ENCODE results near the gene TMCC3.

TMCC3 gene

DNA sequence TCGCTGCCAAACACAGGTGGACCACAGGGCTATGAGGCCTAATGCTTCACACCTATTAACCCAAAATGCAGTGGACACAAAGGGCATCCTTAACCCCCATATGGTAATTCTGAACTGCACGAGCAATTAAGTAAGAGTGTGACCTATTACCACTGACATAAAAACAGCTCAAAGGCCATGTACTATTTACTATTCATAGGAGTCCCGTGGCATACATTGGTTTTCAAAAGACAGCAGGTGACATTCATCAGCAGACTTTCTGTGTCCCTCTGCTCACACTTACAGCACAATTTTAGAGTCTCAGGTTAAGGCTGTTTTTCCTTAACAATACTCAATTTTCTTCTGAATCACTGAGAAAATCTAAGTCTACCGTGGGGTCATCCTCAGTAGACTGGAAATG lies 23.1 kb upstream of the TMCC3 start:
- no peak overlapping the region for H3K9ac ChIP-seq (ENCODE audit: low read depth in 1 of 2, low read length in 2 of 2)
- H3K27me3 ChIP-seq (ENCODE audit: control insufficient read depth in 2 of 2, insufficient read depth in 2 of 2, low read length in 2 of 2) = no peaks in the 10 kb centered on the region
- no peak overlapping the region for H3K27ac ChIP-seq (ENCODE audit: low read depth in 2 of 2, low read length in 2 of 2)
- no peaks in the 10 kb centered on the region for H3K9me3 ChIP-seq (ENCODE audit: control insufficient read depth in 2 of 2, low read length in 2 of 2)
- H3K4me3 ChIP-seq (ENCODE audit: low read length in 2 of 2) = no peak overlapping the region
- no peaks in the 10 kb centered on the region for H3K36me3 ChIP-seq (ENCODE audit: control insufficient read depth in 2 of 2, insufficient read depth in 2 of 2, low read length in 2 of 2)
- H3K4me1 ChIP-seq (ENCODE audit: control insufficient read depth in 2 of 2, insufficient read depth in 2 of 2, low read length in 2 of 2) = peaks cover 4 to 7% of the 10 kb centered on the region in 2 donors

DNA sequence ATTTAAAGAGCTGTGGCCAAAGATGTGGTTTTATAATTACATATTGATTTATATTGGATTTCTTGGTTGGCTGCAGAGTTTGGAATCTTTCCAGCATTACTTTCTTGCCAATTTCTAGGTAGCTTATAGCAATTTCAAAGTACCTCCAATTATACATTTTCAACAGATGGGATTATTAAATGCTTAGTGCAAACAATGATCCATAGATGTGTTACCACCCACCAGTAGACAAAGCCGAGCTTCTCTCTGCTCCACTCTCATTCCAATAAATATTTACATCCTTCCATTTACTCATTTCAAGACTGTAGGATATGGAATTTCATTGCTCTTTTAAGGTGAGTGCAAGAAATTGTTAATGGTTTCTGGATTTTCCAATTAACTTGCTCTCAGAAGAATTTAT lies 21.6 kb upstream of the TMCC3 start:
- Histone ChIP-seq H3K4me1 (ENCODE audit: control insufficient read depth in 2 of 2, insufficient read depth in 2 of 2, low read length in 2 of 2) (peaks cover 4 to 7% of the 10 kb centered on the region in 2 donors), H3K27ac (ENCODE audit: low read depth in 2 of 2, low read length in 2 of 2) (no peak overlapping the region), H3K27me3 (ENCODE audit: control insufficient read depth in 2 of 2, insufficient read depth in 2 of 2, low read length in 2 of 2) (no peaks in the 10 kb centered on the region), H3K4me3 (ENCODE audit: low read length in 2 of 2) (no peak overlapping the region), H3K36me3 (ENCODE audit: control insufficient read depth in 2 of 2, insufficient read depth in 2 of 2, low read length in 2 of 2) (no peaks in the 10 kb centered on the region), H3K9me3 (ENCODE audit: control insufficient read depth in 2 of 2, low read length in 2 of 2) (no peaks in the 10 kb centered on the region), H3K9ac (ENCODE audit: low read depth in 1 of 2, low read length in 2 of 2) (no peak overlapping the region)

DNA sequence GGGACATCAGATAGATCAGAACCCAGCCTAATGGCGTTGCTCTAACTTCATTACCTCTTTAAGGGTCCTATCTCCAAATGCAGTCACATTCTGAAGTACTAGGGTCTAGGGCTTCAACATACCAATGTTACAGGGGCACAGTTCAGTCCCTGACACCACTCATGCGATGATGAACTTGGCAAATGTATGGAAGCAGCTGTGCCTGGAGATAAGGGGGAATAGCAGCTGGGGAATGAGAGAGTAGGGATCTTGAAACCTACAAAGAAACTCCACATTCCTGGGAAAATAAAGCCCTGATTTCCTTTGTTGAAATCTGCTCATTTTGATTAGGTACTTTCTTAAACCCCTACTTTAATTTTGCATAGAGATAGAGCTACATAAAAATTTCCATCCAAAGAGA lies 20.5 kb upstream of the TMCC3 start:
- Histone ChIP-seq H3K9ac (ENCODE audit: low read depth in 1 of 2, low read length in 2 of 2) (no peak overlapping the region), H3K9me3 (ENCODE audit: control insufficient read depth in 2 of 2, low read length in 2 of 2) (no peaks in the 10 kb centered on the region), H3K27me3 (ENCODE audit: control insufficient read depth in 2 of 2, insufficient read depth in 2 of 2, low read length in 2 of 2) (no peaks in the 10 kb centered on the region), H3K36me3 (ENCODE audit: control insufficient read depth in 2 of 2, insufficient read depth in 2 of 2, low read length in 2 of 2) (no peaks in the 10 kb centered on the region), H3K27ac (ENCODE audit: low read depth in 2 of 2, low read length in 2 of 2) (no peak overlapping the region), H3K4me3 (ENCODE audit: low read length in 2 of 2) (no peak overlapping the region), H3K4me1 (ENCODE audit: control insufficient read depth in 2 of 2, insufficient read depth in 2 of 2, low read length in 2 of 2) (peaks cover 0 to 3% of the 10 kb centered on the region in 2 donors)

DNA sequence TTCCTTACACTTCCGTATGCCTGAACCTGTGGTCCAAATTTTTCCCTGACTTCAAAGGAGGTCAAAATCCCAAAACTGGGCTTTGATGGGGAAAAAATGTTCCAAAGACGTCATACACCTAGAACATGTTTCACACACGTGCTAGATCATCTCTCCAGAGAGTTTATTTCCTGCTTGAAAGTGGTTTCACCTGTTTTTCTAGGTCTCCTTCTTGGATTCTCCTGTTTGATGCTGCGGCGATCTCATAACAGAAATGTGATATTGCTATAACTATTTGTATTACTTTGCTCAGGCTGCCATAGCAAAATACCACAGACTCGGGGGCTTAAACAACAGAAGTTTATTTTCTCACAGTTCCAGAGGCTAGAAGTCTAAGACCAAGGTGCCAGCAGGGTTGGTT lies 19.7 kb upstream of the TMCC3 start:
- Histone ChIP-seq H3K4me3 (ENCODE audit: low read length in 2 of 2) (no peak overlapping the region), H3K36me3 (ENCODE audit: control insufficient read depth in 2 of 2, insufficient read depth in 2 of 2, low read length in 2 of 2) (no peaks in the 10 kb centered on the region), H3K9ac (ENCODE audit: low read depth in 1 of 2, low read length in 2 of 2) (no peak overlapping the region), H3K27ac (ENCODE audit: low read depth in 2 of 2, low read length in 2 of 2) (no peak overlapping the region), H3K27me3 (ENCODE audit: control insufficient read depth in 2 of 2, insufficient read depth in 2 of 2, low read length in 2 of 2) (no peaks in the 10 kb centered on the region), H3K4me1 (ENCODE audit: control insufficient read depth in 2 of 2, insufficient read depth in 2 of 2, low read length in 2 of 2) (no peaks in the 10 kb centered on the region), H3K9me3 (ENCODE audit: control insufficient read depth in 2 of 2, low read length in 2 of 2) (no peaks in the 10 kb centered on the region)

DNA sequence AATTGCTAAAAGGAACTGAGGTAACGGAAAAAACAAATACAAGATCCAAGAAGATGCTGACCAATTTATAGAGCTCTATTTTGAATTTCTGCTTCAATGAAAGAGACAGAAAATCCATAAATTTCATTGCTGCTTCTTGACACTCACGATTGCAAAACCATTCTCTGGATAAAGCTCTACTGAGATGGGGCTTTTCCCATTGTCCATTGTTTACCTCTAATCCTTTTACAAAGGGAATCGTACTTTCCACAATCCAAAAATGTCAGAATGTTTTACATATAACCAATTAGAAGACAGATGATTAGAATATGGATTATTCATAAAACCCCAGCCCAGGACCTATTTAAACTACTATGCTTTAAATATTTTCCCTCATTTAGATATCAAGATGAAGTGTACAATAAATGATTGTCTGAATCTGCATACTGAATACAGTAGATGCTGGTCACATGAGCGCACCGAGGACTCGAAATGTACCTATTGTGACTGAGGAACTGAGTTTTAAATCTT lies 16.7 kb upstream of the TMCC3 start:
- Histone ChIP-seq H3K27me3 (ENCODE audit: control insufficient read depth in 2 of 2, insufficient read depth in 2 of 2, low read length in 2 of 2) (no peaks in the 10 kb centered on the region), H3K27ac (ENCODE audit: low read depth in 2 of 2, low read length in 2 of 2) (no peak overlapping the region), H3K9ac (ENCODE audit: low read depth in 1 of 2, low read length in 2 of 2) (no peak overlapping the region), H3K4me1 (ENCODE audit: control insufficient read depth in 2 of 2, insufficient read depth in 2 of 2, low read length in 2 of 2) (no peaks in the 10 kb centered on the region), H3K4me3 (ENCODE audit: low read length in 2 of 2) (no peak overlapping the region), H3K36me3 (ENCODE audit: control insufficient read depth in 2 of 2, insufficient read depth in 2 of 2, low read length in 2 of 2) (no peaks in the 10 kb centered on the region), H3K9me3 (ENCODE audit: control insufficient read depth in 2 of 2, low read length in 2 of 2) (no peaks in the 10 kb centered on the region)

DNA sequence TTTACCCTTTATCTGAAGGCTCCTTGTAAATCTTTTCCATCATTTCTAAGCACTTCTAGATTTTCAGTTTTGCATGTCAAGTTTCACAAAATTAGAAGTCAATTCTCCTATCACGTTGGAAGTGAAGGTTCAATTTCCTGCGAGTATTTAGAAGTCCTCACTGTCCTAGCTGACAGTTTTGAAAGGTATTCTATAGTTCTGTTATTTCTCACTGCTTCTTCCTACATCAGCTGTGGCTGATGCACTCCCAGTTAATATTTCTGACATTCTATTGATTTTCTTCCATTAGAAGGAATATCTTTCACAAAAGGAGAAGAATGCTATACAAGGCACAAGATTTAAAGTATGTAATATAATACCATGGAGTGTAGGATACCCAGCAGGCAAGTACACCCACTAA lies 15.8 kb upstream of the TMCC3 start:
- Histone ChIP-seq H3K36me3 (ENCODE audit: control insufficient read depth in 2 of 2, insufficient read depth in 2 of 2, low read length in 2 of 2) (no peaks in the 10 kb centered on the region), H3K4me1 (ENCODE audit: control insufficient read depth in 2 of 2, insufficient read depth in 2 of 2, low read length in 2 of 2) (no peaks in the 10 kb centered on the region), H3K9ac (ENCODE audit: low read depth in 1 of 2, low read length in 2 of 2) (no peak overlapping the region), H3K27ac (ENCODE audit: low read depth in 2 of 2, low read length in 2 of 2) (no peak overlapping the region), H3K9me3 (ENCODE audit: control insufficient read depth in 2 of 2, low read length in 2 of 2) (no peaks in the 10 kb centered on the region), H3K27me3 (ENCODE audit: control insufficient read depth in 2 of 2, insufficient read depth in 2 of 2, low read length in 2 of 2) (no peaks in the 10 kb centered on the region), H3K4me3 (ENCODE audit: low read length in 2 of 2) (no peak overlapping the region)

DNA sequence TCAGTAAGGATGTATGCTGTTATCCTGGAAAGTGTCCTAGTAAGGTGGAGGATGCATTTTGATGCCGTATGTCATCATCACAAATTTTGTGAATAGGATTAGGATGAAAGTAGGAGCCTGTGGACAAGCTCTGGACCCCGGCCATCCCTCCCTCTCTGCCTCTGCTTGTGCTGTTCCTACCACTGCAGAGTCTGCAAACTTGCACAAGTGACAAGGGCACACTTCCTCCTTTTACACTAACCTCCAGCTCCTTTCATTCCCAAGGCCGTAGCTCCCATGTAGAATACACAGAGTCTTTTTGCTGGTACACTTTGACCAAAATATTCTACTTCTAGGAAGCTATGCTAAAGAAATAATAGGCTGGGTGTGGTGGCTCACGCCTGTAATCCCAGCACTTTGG lies 13.3 kb upstream of the TMCC3 start:
- H3K4me3 ChIP-seq (ENCODE audit: low read length in 2 of 2) = no peak overlapping the region
- no peak overlapping the region for H3K9ac ChIP-seq (ENCODE audit: low read depth in 1 of 2, low read length in 2 of 2)
- H3K9me3 ChIP-seq (ENCODE audit: control insufficient read depth in 2 of 2, low read length in 2 of 2) = no peaks in the 10 kb centered on the region
- H3K4me1 ChIP-seq (ENCODE audit: control insufficient read depth in 2 of 2, insufficient read depth in 2 of 2, low read length in 2 of 2) = no peaks in the 10 kb centered on the region
- H3K36me3 ChIP-seq (ENCODE audit: control insufficient read depth in 2 of 2, insufficient read depth in 2 of 2, low read length in 2 of 2) = no peaks in the 10 kb centered on the region
- H3K27ac ChIP-seq (ENCODE audit: low read depth in 2 of 2, low read length in 2 of 2) = no peak overlapping the region
- H3K27me3 ChIP-seq (ENCODE audit: control insufficient read depth in 2 of 2, insufficient read depth in 2 of 2, low read length in 2 of 2) = no peaks in the 10 kb centered on the region

DNA sequence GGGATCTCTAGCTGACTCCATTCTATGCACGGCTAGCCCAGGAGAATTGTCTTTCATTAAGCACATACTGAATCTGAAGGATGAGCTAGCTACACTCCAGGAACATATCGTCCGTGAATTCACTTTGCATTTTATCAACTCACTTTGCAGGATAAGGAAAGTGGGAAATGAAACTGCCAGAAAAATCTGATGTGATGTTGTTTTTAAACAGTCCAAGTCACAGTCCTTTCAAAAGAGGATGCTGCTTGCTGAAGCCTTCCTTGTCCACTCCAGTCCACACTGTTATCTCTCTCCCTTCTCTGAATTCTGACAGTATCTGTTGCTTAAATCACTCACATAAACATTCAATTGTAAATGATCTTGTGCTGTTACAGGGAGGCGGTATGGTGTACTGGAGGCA lies 12.7 kb upstream of the TMCC3 start:
- peaks cover 0 to under 1% of the 10 kb centered on the region in 2 donors for H3K27me3 ChIP-seq (ENCODE audit: control insufficient read depth in 2 of 2, insufficient read depth in 2 of 2, low read length in 2 of 2)
- H3K4me3 ChIP-seq (ENCODE audit: low read length in 2 of 2) = no peak overlapping the region
- no peaks in the 10 kb centered on the region for H3K4me1 ChIP-seq (ENCODE audit: control insufficient read depth in 2 of 2, insufficient read depth in 2 of 2, low read length in 2 of 2)
- H3K9me3 ChIP-seq (ENCODE audit: control insufficient read depth in 2 of 2, low read length in 2 of 2) = no peaks in the 10 kb centered on the region
- no peak overlapping the region for H3K27ac ChIP-seq (ENCODE audit: low read depth in 2 of 2, low read length in 2 of 2)
- H3K36me3 ChIP-seq (ENCODE audit: control insufficient read depth in 2 of 2, insufficient read depth in 2 of 2, low read length in 2 of 2) = no peaks in the 10 kb centered on the region
- no peak overlapping the region for H3K9ac ChIP-seq (ENCODE audit: low read depth in 1 of 2, low read length in 2 of 2)

DNA sequence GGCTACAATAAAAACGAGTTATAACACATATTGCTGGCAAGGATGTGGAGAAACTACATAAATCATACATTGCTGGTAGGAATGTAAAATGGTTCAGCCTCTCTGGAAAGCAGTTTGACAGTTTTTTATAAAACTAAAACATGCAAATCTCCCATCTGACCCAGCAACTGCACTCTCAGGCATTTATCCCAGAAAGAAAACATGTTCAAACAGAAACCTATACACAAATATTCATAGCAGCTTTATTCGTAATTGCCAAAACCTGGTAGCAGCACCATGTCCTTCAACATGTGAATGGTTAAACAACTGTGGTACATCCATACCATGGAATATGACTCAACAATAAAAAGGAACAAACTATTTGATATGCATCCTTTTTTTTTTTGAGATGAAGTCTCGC lies 10.1 kb upstream of the TMCC3 start:
- Histone ChIP-seq H3K4me1 (ENCODE audit: control insufficient read depth in 2 of 2, insufficient read depth in 2 of 2, low read length in 2 of 2) (no peaks in the 10 kb centered on the region), H3K9me3 (ENCODE audit: control insufficient read depth in 2 of 2, low read length in 2 of 2) (no peaks in the 10 kb centered on the region), H3K9ac (ENCODE audit: low read depth in 1 of 2, low read length in 2 of 2) (no peak overlapping the region), H3K27ac (ENCODE audit: low read depth in 2 of 2, low read length in 2 of 2) (no peak overlapping the region), H3K27me3 (ENCODE audit: control insufficient read depth in 2 of 2, insufficient read depth in 2 of 2, low read length in 2 of 2) (peaks cover 0 to 2% of the 10 kb centered on the region in 2 donors), H3K36me3 (ENCODE audit: control insufficient read depth in 2 of 2, insufficient read depth in 2 of 2, low read length in 2 of 2) (no peaks in the 10 kb centered on the region), H3K4me3 (ENCODE audit: low read length in 2 of 2) (no peak overlapping the region)

DNA sequence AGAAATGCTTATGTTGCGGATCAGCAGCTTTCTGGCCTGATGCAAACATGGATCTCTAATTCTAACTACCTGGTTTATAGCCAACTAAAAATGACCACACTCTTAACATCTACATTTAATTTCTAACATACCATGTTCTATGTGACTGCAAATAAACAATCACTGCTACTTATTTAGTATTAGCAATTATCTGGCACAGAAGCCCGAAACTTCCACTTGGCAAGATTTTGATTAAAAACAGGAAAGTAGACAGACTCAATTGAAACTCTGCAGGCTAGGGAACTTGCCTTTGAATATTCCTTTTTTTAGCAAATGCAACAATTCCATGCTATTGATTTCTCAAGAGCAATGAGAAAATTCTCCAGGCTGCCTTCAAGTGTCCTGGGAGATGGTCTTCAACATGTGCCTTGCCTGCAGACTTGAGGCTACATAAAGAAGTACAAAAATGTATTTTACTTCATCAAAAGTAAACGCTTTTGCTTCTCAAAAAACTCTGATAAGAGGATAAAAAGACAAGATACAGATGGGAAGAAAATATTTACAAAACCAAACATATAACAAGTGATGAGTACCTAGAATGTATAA lies 9.1 kb upstream of the TMCC3 start:
- Histone ChIP-seq H3K27ac (ENCODE audit: low read depth in 2 of 2, low read length in 2 of 2) (no peak overlapping the region), H3K4me3 (ENCODE audit: low read length in 2 of 2) (no peak overlapping the region)

DNA sequence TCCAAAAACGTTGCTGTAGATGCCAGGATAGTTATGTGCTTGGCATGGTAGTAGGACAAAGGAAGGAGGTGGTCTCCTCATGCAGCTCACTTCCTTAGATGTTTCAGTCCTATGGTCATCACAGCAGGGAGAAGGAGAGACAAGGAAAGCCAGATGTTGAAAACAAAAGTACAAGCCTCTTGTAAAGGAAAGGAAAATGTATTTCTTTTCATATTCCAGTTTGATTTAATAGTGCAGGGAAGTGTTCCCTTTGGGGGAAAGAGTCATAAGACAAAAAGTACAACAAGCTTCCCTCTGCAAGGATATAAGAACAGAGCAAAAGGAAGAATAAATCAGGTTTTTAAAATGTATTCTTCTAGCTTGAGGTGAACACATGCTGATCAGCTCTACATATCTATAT lies 8.6 kb upstream of the TMCC3 start:
- no peaks in the 10 kb centered on the region for H3K4me1 ChIP-seq (ENCODE audit: control insufficient read depth in 2 of 2, insufficient read depth in 2 of 2, low read length in 2 of 2)
- H3K36me3 ChIP-seq (ENCODE audit: control insufficient read depth in 2 of 2, insufficient read depth in 2 of 2, low read length in 2 of 2) = no peaks in the 10 kb centered on the region
- no peak overlapping the region for H3K4me3 ChIP-seq (ENCODE audit: low read length in 2 of 2)
- no peak overlapping the region for H3K9ac ChIP-seq (ENCODE audit: low read depth in 1 of 2, low read length in 2 of 2)
- no peaks in the 10 kb centered on the region for H3K9me3 ChIP-seq (ENCODE audit: control insufficient read depth in 2 of 2, low read length in 2 of 2)
- H3K27me3 ChIP-seq (ENCODE audit: control insufficient read depth in 2 of 2, insufficient read depth in 2 of 2, low read length in 2 of 2) = peaks cover 0 to 2% of the 10 kb centered on the region in 2 donors
- no peak overlapping the region for H3K27ac ChIP-seq (ENCODE audit: low read depth in 2 of 2, low read length in 2 of 2)

More for the DNA sequence above, 9.1 kb upstream of the TMCC3 start:
- H3K36me3 ChIP-seq (ENCODE audit: control insufficient read depth in 2 of 2, insufficient read depth in 2 of 2, low read length in 2 of 2) = no peaks in the 10 kb centered on the region
- no peak overlapping the region for H3K9ac ChIP-seq (ENCODE audit: low read depth in 1 of 2, low read length in 2 of 2)
- H3K9me3 ChIP-seq (ENCODE audit: control insufficient read depth in 2 of 2, low read length in 2 of 2) = no peaks in the 10 kb centered on the region
- H3K4me1 ChIP-seq (ENCODE audit: control insufficient read depth in 2 of 2, insufficient read depth in 2 of 2, low read length in 2 of 2) = no peaks in the 10 kb centered on the region
- H3K27me3 ChIP-seq (ENCODE audit: control insufficient read depth in 2 of 2, insufficient read depth in 2 of 2, low read length in 2 of 2) = peaks cover 0 to 2% of the 10 kb centered on the region in 2 donors
